Testis (tissue), 2 donors: ENCODE data around the gene CNTN6.

Experiments used
- POLR2A ChIP-seq: fragments of 450-650 bp; IDR thresholded peaks from one replicate; pipeline ENCODE4 v1.6.1; 2017; ENCODE audit warnings: antibody characterized with exemption, mild to moderate bottlenecking, moderate library complexity
- TF ChIP-seq, protein P1 (sequence below), 3 experiments: fragments of 450-650 bp in 2 of 3; fragments of 200-600 bp in 1 of 3; sonication (generic) in 1 of 3; IDR thresholded peaks; one replicate each; pipeline ENCODE4 v1.5.1; 2016 to 2019; ENCODE audit warnings: antibody characterized with exemption in 3 of 3, mild to moderate bottlenecking in 2 of 3, moderate library complexity in 1 of 3

DNA sequence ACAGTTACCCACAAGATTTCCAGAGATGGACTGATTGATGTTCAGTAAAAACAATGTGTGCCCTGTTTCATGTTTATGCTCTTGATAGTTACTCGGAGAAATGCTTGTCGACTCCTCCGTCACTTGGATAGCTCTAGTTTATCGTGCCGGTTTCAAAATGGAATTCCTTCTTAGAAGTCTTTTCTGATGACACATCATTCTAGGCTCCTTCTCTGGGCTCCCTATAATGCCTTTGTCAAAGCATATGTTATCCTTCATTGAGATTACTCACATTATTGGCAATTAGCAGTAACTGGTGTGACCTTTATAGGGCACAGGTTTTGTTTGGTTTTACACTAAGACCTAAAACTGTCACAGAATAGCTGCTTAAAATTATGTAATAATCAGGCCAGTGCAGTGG lies 201.8 kb downstream of the CNTN6 start:
- TF ChIP-seq, protein P1, sequence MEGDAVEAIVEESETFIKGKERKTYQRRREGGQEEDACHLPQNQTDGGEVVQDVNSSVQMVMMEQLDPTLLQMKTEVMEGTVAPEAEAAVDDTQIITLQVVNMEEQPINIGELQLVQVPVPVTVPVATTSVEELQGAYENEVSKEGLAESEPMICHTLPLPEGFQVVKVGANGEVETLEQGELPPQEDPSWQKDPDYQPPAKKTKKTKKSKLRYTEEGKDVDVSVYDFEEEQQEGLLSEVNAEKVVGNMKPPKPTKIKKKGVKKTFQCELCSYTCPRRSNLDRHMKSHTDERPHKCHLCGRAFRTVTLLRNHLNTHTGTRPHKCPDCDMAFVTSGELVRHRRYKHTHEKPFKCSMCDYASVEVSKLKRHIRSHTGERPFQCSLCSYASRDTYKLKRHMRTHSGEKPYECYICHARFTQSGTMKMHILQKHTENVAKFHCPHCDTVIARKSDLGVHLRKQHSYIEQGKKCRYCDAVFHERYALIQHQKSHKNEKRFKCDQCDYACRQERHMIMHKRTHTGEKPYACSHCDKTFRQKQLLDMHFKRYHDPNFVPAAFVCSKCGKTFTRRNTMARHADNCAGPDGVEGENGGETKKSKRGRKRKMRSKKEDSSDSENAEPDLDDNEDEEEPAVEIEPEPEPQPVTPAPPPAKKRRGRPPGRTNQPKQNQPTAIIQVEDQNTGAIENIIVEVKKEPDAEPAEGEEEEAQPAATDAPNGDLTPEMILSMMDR (IDR thresholded peaks at IDR 0.05), result no peak
- TF ChIP-seq POLR2A, result no peak
